ENCODE data around the gene SMURF1.

DNA sequence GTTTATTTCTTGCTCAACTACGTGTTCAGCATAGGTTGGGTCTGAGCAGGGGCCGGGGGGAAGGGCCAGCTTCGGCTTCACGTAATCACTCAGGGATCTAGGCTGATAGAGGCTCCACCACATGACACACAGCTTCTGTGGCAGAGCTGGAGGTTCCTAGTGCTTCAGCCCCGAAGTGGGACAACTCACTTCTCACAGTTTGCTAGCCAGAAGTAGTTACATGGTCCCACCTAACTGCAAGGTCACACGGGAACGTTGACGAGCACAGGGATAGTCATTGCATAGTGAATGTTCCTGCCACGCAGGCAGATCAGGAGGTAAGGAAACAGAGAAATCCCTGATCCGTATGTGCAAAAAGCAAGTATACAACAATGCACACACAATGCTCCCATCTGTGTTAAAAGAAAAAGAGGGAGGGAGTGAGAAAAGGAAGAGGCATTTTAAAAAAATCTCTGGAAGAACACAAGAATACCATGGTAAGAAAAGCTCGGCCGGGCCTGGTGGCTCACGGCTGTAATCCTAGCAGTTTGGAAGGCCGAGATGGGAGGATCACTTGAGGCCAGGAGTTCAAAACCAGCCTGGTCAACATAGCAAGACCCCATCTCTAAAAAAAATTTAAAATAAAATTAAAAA is 16.9 kb downstream of the SMURF1 start:
- TF ChIP-seq EP300 (IDR thresholded peaks at IDR 0.05) = no peak
- TF ChIP-seq POLR2A (IDR thresholded peaks at IDR 0.05) = no peak

All from suprapubic skin (tissue), 2 donors.